Measurements from ENCODE around the gene ERCC1.
"Not testable (repeated sequence)": the region's sequence is repeated elsewhere in the genome, so short reads cannot be mapped to it uniquely, and the experiment has no call there.

ERCC1 gene

GRCh38 chr19:45444318-45445041 is 20.8 kb upstream of the ERCC1 start:
- no peaks in the 10 kb centered on the region for H3K27me3 Mint-ChIP-seq
- peak overlapping the region; percentile 54 for H3K27ac Mint-ChIP-seq
- peaks cover 2% of the 10 kb centered on the region for H3K36me3 Mint-ChIP-seq
- H3K9me3 Mint-ChIP-seq (ENCODE audit: low read depth): no peaks in the 10 kb centered on the region
- peaks cover 54% of the 10 kb centered on the region for H3K4me1 Mint-ChIP-seq (ENCODE audit: low read depth)
- H3K4me3 Mint-ChIP-seq: peak overlapping the region; percentile 59

- peaks cover 49% of the 10 kb centered on the region for H3K4me1 Mint-ChIP-seq (ENCODE audit: low read depth)
- no peaks in the 10 kb centered on the region for H3K9me3 Mint-ChIP-seq (ENCODE audit: low read depth)
Measured at GRCh38 chr19:45443462-45444317, 20.0 kb upstream of the ERCC1 start.

GRCh38 chr19:45442778-45443461 is 19.2 kb upstream of the ERCC1 start:
- Mint-ChIP-seq H3K36me3 (peaks cover 2% of the 10 kb centered on the region), H3K27me3 (no peaks in the 10 kb centered on the region), H3K27ac (peak overlapping the region; percentile 66), H3K4me1 (ENCODE audit: low read depth) (peaks cover 45% of the 10 kb centered on the region), H3K9me3 (ENCODE audit: low read depth) (no peaks in the 10 kb centered on the region), H3K4me3 (peak overlapping the region; percentile 88)

More at GRCh38 chr19:45443462-45444317, 20.0 kb upstream of the ERCC1 start:
- Mint-ChIP-seq H3K36me3 (peaks cover 2% of the 10 kb centered on the region), H3K27me3 (no peaks in the 10 kb centered on the region), H3K27ac (no peak overlapping the region), H3K4me3 (peak overlapping the region; percentile 88)

- Mint-ChIP-seq H3K27me3 (no peaks in the 10 kb centered on the region), H3K36me3 (peaks cover under 1% of the 10 kb centered on the region), H3K4me3 (peak overlapping the region; percentile 88), H3K4me1 (ENCODE audit: low read depth) (peaks cover 42% of the 10 kb centered on the region), H3K9me3 (ENCODE audit: low read depth) (no peaks in the 10 kb centered on the region), H3K27ac (no peak overlapping the region)
Measured at GRCh38 chr19:45442408-45442777, 18.7 kb upstream of the ERCC1 start.

- Mint-ChIP-seq H3K4me1 (ENCODE audit: low read depth) (peaks cover 37% of the 10 kb centered on the region), H3K27ac (peak overlapping the region; percentile 61)
Measured at GRCh38 chr19:45440873-45441654, 17.3 kb upstream of the ERCC1 start.

GRCh38 chr19:45440259-45440638 is 16.5 kb upstream of the ERCC1 start:
- H3K36me3 Mint-ChIP-seq: no peaks in the 10 kb centered on the region
- peak overlapping the region; percentile 61 for H3K27ac Mint-ChIP-seq
- H3K27me3 Mint-ChIP-seq: no peaks in the 10 kb centered on the region
- peaks cover 33% of the 10 kb centered on the region for H3K4me1 Mint-ChIP-seq (ENCODE audit: low read depth)
- no peaks in the 10 kb centered on the region for H3K9me3 Mint-ChIP-seq (ENCODE audit: low read depth)
- peak overlapping the region; percentile 80 for H3K4me3 Mint-ChIP-seq

More at GRCh38 chr19:45440873-45441654, 17.3 kb upstream of the ERCC1 start:
- Mint-ChIP-seq H3K36me3 (no peaks in the 10 kb centered on the region), H3K9me3 (ENCODE audit: low read depth) (no peaks in the 10 kb centered on the region), H3K4me3 (peak overlapping the region; percentile 80), H3K27me3 (no peaks in the 10 kb centered on the region)

- H3K27me3 Mint-ChIP-seq: no peaks in the 10 kb centered on the region
- H3K9me3 Mint-ChIP-seq (ENCODE audit: low read depth): no peaks in the 10 kb centered on the region
- peaks cover 29% of the 10 kb centered on the region for H3K4me1 Mint-ChIP-seq (ENCODE audit: low read depth)
- no peaks in the 10 kb centered on the region for H3K36me3 Mint-ChIP-seq
- no peak overlapping the region for H3K27ac Mint-ChIP-seq
- H3K4me3 Mint-ChIP-seq: peak overlapping the region; percentile 80
Measured at GRCh38 chr19:45439569-45440258, 16.0 kb upstream of the ERCC1 start.

- Mint-ChIP-seq H3K4me1 (ENCODE audit: low read depth) (peaks cover 26% of the 10 kb centered on the region), H3K9me3 (ENCODE audit: low read depth) (no peaks in the 10 kb centered on the region), H3K36me3 (no peaks in the 10 kb centered on the region), H3K27ac (no peak overlapping the region), H3K4me3 (peak overlapping the region; percentile 32), H3K27me3 (no peaks in the 10 kb centered on the region)
Measured at GRCh38 chr19:45439190-45439568, 15.5 kb upstream of the ERCC1 start.

GRCh38 chr19:45437328-45437727 is 13.6 kb upstream of the ERCC1 start:
- no peaks in the 10 kb centered on the region for H3K9me3 Mint-ChIP-seq (ENCODE audit: low read depth)
- no peak overlapping the region for H3K27ac Mint-ChIP-seq
- H3K27me3 Mint-ChIP-seq: no peaks in the 10 kb centered on the region
- no peak overlapping the region for H3K4me3 Mint-ChIP-seq
- no peaks in the 10 kb centered on the region for H3K36me3 Mint-ChIP-seq
- H3K4me1 Mint-ChIP-seq (ENCODE audit: low read depth): peaks cover 14% of the 10 kb centered on the region

GRCh38 chr19:45432543-45432942 is 8.8 kb upstream of the ERCC1 start:
- H3K4me1 Mint-ChIP-seq (ENCODE audit: low read depth); H3K4me3 Mint-ChIP-seq; H3K36me3 Mint-ChIP-seq; H3K27me3 Mint-ChIP-seq; H3K9me3 Mint-ChIP-seq (ENCODE audit: low read depth); H3K27ac Mint-ChIP-seq: not testable (repeated sequence)

- not testable (repeated sequence) for H3K27me3 Mint-ChIP-seq; H3K4me3 Mint-ChIP-seq; H3K27ac Mint-ChIP-seq; H3K4me1 Mint-ChIP-seq (ENCODE audit: low read depth); H3K36me3 Mint-ChIP-seq; H3K9me3 Mint-ChIP-seq (ENCODE audit: low read depth)
Measured at GRCh38 chr19:45431008-45431407, 7.3 kb upstream of the ERCC1 start.

- H3K9me3 Mint-ChIP-seq (ENCODE audit: low read depth); H3K27me3 Mint-ChIP-seq; H3K36me3 Mint-ChIP-seq; H3K4me1 Mint-ChIP-seq (ENCODE audit: low read depth); H3K4me3 Mint-ChIP-seq; H3K27ac Mint-ChIP-seq: not testable (repeated sequence)
Measured at GRCh38 chr19:45429896-45430295, 6.2 kb upstream of the ERCC1 start.

GRCh38 chr19:45428384-45429231 is 4.9 kb upstream of the ERCC1 start:
- H3K27me3 Mint-ChIP-seq: no peaks in the 10 kb centered on the region
- no peaks in the 10 kb centered on the region for H3K9me3 Mint-ChIP-seq (ENCODE audit: low read depth)
- H3K4me3 Mint-ChIP-seq: peak overlapping the region; percentile 76
- no peak overlapping the region for H3K27ac Mint-ChIP-seq
- H3K36me3 Mint-ChIP-seq: no peaks in the 10 kb centered on the region
- peaks cover 21% of the 10 kb centered on the region for H3K4me1 Mint-ChIP-seq (ENCODE audit: low read depth)

Measured in activated naive CD8-positive, alpha-beta T cell (primary cell).